PFSK-1 (cell line): ENCODE measurements around the gene RAE1.

ENCODE experiments used
- POLR2AphosphoS5 ChIP-seq: IDR thresholded peaks from 2 replicates; pipeline ENCODE4 v1.6.1; 2012; ENCODE audit warnings: low read depth, mild to moderate bottlenecking, control low read depth, low read length, moderate library complexity
- SIN3A ChIP-seq: IDR thresholded peaks from 2 replicates; pipeline ENCODE4 v1.6.1; 2012; ENCODE audit warnings: mild to moderate bottlenecking, low read length, moderate library complexity, borderline replicate concordance; ENCODE audit not compliant: insufficient read depth
- TAF1 ChIP-seq: IDR thresholded peaks from 2 replicates; pipeline ENCODE4 v1.6.1; 2012; ENCODE audit warnings: low read length, control low read depth, borderline replicate concordance; ENCODE audit not compliant: insufficient read depth
- TF ChIP-seq, protein P1 (sequence below), 2 experiments: IDR thresholded peaks; 2 replicates each; pipeline versions ENCODE4 v1.6.1 to v1.8.0; 2011 to 2012; ENCODE audit warnings: low read depth in 2 of 2, low read length in 2 of 2, control low read depth in 1 of 2, inconsistent platforms in 1 of 2, mild to moderate bottlenecking in 1 of 2, moderate library complexity in 1 of 2; ENCODE audit not compliant: insufficient read depth in 1 of 2

DNA sequence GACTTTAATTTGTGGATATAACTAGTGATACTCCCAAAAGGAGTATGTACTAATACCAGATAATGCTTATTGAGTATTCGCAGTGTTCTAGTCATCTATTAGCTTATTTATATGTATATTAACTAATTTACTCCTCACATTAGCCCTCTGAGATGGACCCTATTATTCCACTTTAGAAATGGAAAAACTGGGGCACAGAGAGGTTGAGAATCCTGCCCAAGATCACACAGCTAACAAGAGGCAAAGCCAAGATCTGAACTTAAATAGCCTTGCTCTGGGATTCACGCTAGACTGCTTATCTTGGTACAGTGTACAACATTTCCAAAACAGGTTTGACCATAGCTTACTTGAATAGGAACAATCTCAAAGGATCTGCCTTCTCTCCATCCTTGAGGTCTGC is 29.9 kb upstream of the RAE1 start:
- TF ChIP-seq TAF1: no peak
- TF ChIP-seq, protein P1, sequence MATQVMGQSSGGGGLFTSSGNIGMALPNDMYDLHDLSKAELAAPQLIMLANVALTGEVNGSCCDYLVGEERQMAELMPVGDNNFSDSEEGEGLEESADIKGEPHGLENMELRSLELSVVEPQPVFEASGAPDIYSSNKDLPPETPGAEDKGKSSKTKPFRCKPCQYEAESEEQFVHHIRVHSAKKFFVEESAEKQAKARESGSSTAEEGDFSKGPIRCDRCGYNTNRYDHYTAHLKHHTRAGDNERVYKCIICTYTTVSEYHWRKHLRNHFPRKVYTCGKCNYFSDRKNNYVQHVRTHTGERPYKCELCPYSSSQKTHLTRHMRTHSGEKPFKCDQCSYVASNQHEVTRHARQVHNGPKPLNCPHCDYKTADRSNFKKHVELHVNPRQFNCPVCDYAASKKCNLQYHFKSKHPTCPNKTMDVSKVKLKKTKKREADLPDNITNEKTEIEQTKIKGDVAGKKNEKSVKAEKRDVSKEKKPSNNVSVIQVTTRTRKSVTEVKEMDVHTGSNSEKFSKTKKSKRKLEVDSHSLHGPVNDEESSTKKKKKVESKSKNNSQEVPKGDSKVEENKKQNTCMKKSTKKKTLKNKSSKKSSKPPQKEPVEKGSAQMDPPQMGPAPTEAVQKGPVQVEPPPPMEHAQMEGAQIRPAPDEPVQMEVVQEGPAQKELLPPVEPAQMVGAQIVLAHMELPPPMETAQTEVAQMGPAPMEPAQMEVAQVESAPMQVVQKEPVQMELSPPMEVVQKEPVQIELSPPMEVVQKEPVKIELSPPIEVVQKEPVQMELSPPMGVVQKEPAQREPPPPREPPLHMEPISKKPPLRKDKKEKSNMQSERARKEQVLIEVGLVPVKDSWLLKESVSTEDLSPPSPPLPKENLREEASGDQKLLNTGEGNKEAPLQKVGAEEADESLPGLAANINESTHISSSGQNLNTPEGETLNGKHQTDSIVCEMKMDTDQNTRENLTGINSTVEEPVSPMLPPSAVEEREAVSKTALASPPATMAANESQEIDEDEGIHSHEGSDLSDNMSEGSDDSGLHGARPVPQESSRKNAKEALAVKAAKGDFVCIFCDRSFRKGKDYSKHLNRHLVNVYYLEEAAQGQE (IDR thresholded peaks at IDR 0.05; ENCODE audit: insufficient read depth in 1 of 2, low read depth in 2 of 2, low read length in 2 of 2): no peak
- TF ChIP-seq POLR2AphosphoS5: no peak
- no peak for TF ChIP-seq SIN3A
